ENCODE measurements around the gene PRMT7.

- no peak for TF ChIP-seq CTCF (conservative IDR thresholded peaks at IDR 0.05; ENCODE audit: low read depth, low read length)
- no peak for TF ChIP-seq EZH2 (IDR thresholded peaks at IDR 0.05; ENCODE audit: low read length, unreplicated experiment)
- no peak for TF ChIP-seq EZH2phosphoT487 (IDR thresholded peaks at IDR 0.05; ENCODE audit: borderline replicate concordance, low read length)
Measured at GRCh38 chr16:68385371-68385770, 74.6 kb downstream of the PRMT7 start.
